Gastroesophageal sphincter (tissue), 3 donors: ENCODE measurements around the gene SLC41A2.
"Not testable (repeated sequence)": the region's sequence is repeated elsewhere in the genome, so short reads cannot be mapped to it uniquely, and the experiment has no call there.

ENCODE experiments used
- CTCF ChIP-seq, 4 experiments: fragments of 200-600 bp in 2 of 4; fragments of 450-650 bp in 2 of 4; sonication (generic) in 1 of 4; IDR thresholded peaks; one replicate each; pipeline ENCODE4 v1.5.1; 2017 to 2019; ENCODE audit warnings: antibody characterized with exemption in 4 of 4, mild to moderate bottlenecking in 2 of 4, moderate library complexity in 2 of 4
- EP300 ChIP-seq: sonication (generic); formaldehyde crosslinking; IDR thresholded peaks from one replicate; pipeline ENCODE4 v1.6.1; 2017; ENCODE audit warnings: antibody characterized with exemption, mild to moderate bottlenecking

- TF ChIP-seq CTCF (IDR thresholded peaks at IDR 0.05); EP300: not testable (repeated sequence)
These were observed 14.7 kb downstream of the SLC41A2 start for GRCh38 chr12:104943401-104943800.
